Stimulated activated naive CD4-positive, alpha-beta T cell treated with Interleukin-2 at 50 U/mL for 16 hours (primary cell): ENCODE data around the gene TGFBR1.
"Not testable (repeated sequence)": the region's sequence is repeated elsewhere in the genome, so short reads cannot be mapped to it uniquely, and the experiment has no call there.

Experiments used
- DNase-seq: peaks from one replicate; lab custom pipeline; 2025; lab: John Stamatoyannopoulos, UW

TGFBR1 gene

GRCh38 chr9:99189887-99190596, 85.1 kb downstream of the TGFBR1 start:
- no peak for DNase-seq

- DNase-seq = no peak
Measured at GRCh38 chr9:99190597-99191283, 85.8 kb downstream of the TGFBR1 start.

GRCh38 chr9:99192786-99193465, 88.0 kb downstream of the TGFBR1 start:
- no peak for DNase-seq

- DNase-seq = no peak
Measured at GRCh38 chr9:99193466-99193821, 88.5 kb downstream of the TGFBR1 start.

- DNase-seq = not testable (repeated sequence)
Measured at GRCh38 chr9:99196484-99196883, 91.6 kb downstream of the TGFBR1 start.

- no peak for DNase-seq
Measured at GRCh38 chr9:99197124-99197630, 92.3 kb downstream of the TGFBR1 start.

GRCh38 chr9:99197987-99198386, 93.1 kb downstream of the TGFBR1 start:
- DNase-seq = no peak

- no peak for DNase-seq
Measured at GRCh38 chr9:99199938-99200539, 95.1 kb downstream of the TGFBR1 start.

- DNase-seq = no peak
Measured at GRCh38 chr9:99201603-99202002, 96.7 kb downstream of the TGFBR1 start.
